ENCODE data around the gene HIPK3. TPM values are rescaled to one million over a fixed set of nuclear protein-coding genes. Genes with fewer than 3 reads are reported as not detected.
"Not testable (repeated sequence)": the region's sequence is repeated elsewhere in the genome, so short reads cannot be mapped to it uniquely, and the experiment has no call there.

The HIPK3 gene
- polyA plus RNA-seq, 4 donors = 39.8 to 58.3 (median 48.7) TPM

- DNase-seq (ENCODE audit: low read depth in 4 of 4, low spot score in 3 of 4) = no peak
Measured at GRCh38 chr11:33294224-33294623, 37.0 kb downstream of the HIPK3 start.

GRCh38 chr11:33294797-33295196 is 37.6 kb downstream of the HIPK3 start:
- no peak for DNase-seq (ENCODE audit: low read depth in 4 of 4, low spot score in 3 of 4)

- no peak for DNase-seq (ENCODE audit: low read depth in 4 of 4, low spot score in 3 of 4)
Measured at GRCh38 chr11:33296695-33297094, 39.5 kb downstream of the HIPK3 start.

- DNase-seq (ENCODE audit: low read depth in 4 of 4, low spot score in 3 of 4) = no peak
Measured at GRCh38 chr11:33303541-33303940, 46.4 kb downstream of the HIPK3 start.

GRCh38 chr11:33306821-33307220 is 49.6 kb downstream of the HIPK3 start:
- DNase-seq (ENCODE audit: low read depth in 4 of 4, low spot score in 3 of 4) = not testable (repeated sequence)

GRCh38 chr11:33307984-33308383 is 50.8 kb downstream of the HIPK3 start:
- DNase-seq (ENCODE audit: low read depth in 4 of 4, low spot score in 3 of 4) = no peak

GRCh38 chr11:33309118-33309517 is 51.9 kb downstream of the HIPK3 start:
- DNase-seq (ENCODE audit: low read depth in 4 of 4, low spot score in 3 of 4) = no peak

GRCh38 chr11:33310720-33311500 is 53.7 kb downstream of the HIPK3 start:
- DNase-seq (ENCODE audit: low read depth in 4 of 4, low spot score in 3 of 4) = no peak

GRCh38 chr11:33311680-33312079 is 54.5 kb downstream of the HIPK3 start:
- no peak for DNase-seq (ENCODE audit: low read depth in 4 of 4, low spot score in 3 of 4)

- no peak for DNase-seq (ENCODE audit: low read depth in 4 of 4, low spot score in 3 of 4)
Measured at GRCh38 chr11:33315822-33316221, 58.6 kb downstream of the HIPK3 start.

- no peak for DNase-seq (ENCODE audit: low read depth in 4 of 4, low spot score in 3 of 4)
Measured at GRCh38 chr11:33317662-33318061, 60.5 kb downstream of the HIPK3 start.

- DNase-seq (ENCODE audit: low read depth in 4 of 4, low spot score in 3 of 4) = no peak
Measured at GRCh38 chr11:33320016-33320813, 63.0 kb downstream of the HIPK3 start.

- no peak for DNase-seq (ENCODE audit: low read depth in 4 of 4, low spot score in 3 of 4)
Measured at GRCh38 chr11:33320814-33321330, 63.7 kb downstream of the HIPK3 start.

- DNase-seq (ENCODE audit: low read depth in 4 of 4, low spot score in 3 of 4) = no peak
Measured at GRCh38 chr11:33321422-33321821, 64.2 kb downstream of the HIPK3 start.

GRCh38 chr11:33323421-33323820 is 66.2 kb downstream of the HIPK3 start:
- DNase-seq (ENCODE audit: low read depth in 4 of 4, low spot score in 3 of 4) = no peak

- DNase-seq (ENCODE audit: low read depth in 4 of 4, low spot score in 3 of 4) = no peak
Measured at GRCh38 chr11:33324302-33324985, 67.3 kb downstream of the HIPK3 start.

- no peak for DNase-seq (ENCODE audit: low read depth in 4 of 4, low spot score in 3 of 4)
Measured at GRCh38 chr11:33325451-33325850, 68.3 kb downstream of the HIPK3 start.

GRCh38 chr11:33329705-33330329 is 72.6 kb downstream of the HIPK3 start:
- peak; percentile 5 to 18 (median 16) for DNase-seq (ENCODE audit: low read depth in 4 of 4, low spot score in 3 of 4)

GRCh38 chr11:33333816-33334215 is 76.6 kb downstream of the HIPK3 start:
- no peak for DNase-seq (ENCODE audit: low read depth in 4 of 4, low spot score in 3 of 4)

- DNase-seq (ENCODE audit: low read depth in 4 of 4, low spot score in 3 of 4) = no peak
Measured at GRCh38 chr11:33334627-33335026, 77.4 kb downstream of the HIPK3 start.

- DNase-seq (ENCODE audit: low read depth in 4 of 4, low spot score in 3 of 4) = no peak
Measured at GRCh38 chr11:33339247-33339646, 82.1 kb downstream of the HIPK3 start.
